ENCODE measurements around the gene KLHL17.

DNA sequence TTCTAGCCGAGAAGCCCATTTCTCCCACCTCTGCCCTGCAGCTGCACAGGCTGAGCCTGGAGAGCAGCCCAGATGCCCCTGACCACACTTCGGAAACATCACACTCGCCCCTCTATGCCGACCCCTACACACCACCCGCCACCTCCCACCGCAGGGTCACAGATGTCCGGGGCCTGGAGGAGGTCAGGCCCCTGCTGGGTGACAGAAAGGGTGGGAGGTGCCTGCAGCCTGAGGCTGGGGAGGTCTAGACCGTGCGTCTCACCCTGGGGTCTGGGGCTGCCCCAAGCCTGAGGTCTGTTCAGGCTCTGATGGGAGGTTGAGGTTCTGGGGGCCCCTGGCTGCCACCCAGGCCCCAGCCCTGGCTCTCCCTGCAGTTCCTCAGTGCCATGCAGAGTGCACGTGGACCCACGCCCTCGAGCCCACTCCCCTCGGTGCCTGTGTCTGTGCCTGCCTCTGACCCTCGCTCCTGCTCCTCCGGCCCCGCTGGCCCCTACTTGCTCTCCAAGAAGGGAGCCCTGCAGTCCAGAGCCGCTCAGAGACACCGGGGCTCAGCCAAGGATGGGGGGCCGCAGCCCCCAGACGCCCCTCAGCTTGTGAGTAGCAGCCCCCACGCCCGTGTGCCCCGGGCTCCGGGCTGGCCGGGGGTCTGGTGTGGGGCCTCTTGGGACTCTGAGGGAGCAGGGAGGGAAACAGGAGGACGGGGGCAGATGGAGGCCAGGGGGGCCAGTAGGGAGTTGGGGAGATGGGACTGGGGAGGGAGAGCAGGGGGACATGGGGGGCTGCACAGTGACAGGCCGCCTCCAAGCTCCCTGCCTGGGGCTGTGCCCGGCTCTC is 13.3 kb downstream of the KLHL17 start:
- TF ChIP-seq, protein P1, sequence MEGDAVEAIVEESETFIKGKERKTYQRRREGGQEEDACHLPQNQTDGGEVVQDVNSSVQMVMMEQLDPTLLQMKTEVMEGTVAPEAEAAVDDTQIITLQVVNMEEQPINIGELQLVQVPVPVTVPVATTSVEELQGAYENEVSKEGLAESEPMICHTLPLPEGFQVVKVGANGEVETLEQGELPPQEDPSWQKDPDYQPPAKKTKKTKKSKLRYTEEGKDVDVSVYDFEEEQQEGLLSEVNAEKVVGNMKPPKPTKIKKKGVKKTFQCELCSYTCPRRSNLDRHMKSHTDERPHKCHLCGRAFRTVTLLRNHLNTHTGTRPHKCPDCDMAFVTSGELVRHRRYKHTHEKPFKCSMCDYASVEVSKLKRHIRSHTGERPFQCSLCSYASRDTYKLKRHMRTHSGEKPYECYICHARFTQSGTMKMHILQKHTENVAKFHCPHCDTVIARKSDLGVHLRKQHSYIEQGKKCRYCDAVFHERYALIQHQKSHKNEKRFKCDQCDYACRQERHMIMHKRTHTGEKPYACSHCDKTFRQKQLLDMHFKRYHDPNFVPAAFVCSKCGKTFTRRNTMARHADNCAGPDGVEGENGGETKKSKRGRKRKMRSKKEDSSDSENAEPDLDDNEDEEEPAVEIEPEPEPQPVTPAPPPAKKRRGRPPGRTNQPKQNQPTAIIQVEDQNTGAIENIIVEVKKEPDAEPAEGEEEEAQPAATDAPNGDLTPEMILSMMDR (IDR thresholded peaks at IDR 0.05 in 8 of 11, conservative IDR thresholded peaks at IDR 0.05 in 3 of 11), result no peak
- no peak for TF ChIP-seq POLR2AphosphoS5 (IDR thresholded peaks at IDR 0.05)

All from spleen (tissue), 7 donors.